GM21619 (cell line): ENCODE measurements around the gene MRPL12.
A peak's percentile ranks its signal among the peaks of the same experiment; 100 is the strongest.

Experiments
- ATAC-seq: cut with Tn5 transposase; IDR thresholded peaks from one replicate; pipeline ENCODE4 v1.9.1; 2021; ENCODE audit not compliant: unreplicated experiment

MRPL12 gene

DNA sequence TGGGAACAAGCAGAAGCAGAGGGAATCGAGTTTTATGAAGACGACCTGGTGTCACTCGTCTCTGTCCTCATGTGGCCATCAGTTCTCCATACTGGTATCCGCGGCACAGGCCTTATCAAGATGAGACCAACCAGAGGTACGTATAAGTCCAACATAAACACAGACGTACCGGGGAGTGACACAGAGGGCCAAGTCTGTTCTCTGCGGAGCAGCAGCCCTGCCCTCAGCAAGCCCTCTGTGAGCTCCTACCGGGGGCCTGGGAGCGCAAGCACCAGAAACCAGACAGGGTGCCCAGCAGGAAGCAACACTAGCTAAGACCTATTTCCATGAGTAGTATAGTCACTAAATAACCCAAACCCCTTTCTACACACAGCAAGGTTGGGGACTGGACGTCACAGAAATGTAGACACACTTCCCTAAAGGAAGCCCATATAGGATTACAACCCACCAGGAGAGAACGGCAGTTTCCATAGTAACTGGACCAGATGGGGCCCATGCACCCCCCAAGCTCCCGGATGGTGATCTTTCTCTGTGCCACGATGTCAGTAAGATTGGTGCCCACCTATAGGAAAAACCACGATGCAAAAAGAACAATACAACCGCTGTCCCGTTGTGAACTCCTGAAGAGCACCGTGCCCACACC lies 20.5 kb upstream of the MRPL12 start:
- ATAC-seq = peak; percentile 3

DNA sequence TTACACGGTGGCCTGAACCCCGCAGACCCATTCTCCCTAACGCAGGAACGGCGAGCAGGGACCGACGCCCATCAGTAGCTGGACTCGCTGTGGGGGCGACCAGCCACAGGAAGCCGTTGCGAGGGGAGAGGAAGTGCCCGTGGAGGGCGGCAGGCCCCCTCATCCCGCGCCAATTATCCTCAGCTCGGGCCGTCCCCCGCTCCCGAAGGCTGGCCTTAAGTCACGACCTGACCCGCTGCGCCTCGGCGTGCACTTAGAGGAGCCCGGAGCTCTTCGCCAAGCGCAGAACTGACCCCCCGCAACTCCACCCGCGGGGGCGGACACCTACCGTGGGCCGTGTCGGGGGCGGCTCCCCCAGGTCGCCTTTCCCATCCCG lies 20.0 kb upstream of the MRPL12 start:
- peak; percentile 2 for ATAC-seq

DNA sequence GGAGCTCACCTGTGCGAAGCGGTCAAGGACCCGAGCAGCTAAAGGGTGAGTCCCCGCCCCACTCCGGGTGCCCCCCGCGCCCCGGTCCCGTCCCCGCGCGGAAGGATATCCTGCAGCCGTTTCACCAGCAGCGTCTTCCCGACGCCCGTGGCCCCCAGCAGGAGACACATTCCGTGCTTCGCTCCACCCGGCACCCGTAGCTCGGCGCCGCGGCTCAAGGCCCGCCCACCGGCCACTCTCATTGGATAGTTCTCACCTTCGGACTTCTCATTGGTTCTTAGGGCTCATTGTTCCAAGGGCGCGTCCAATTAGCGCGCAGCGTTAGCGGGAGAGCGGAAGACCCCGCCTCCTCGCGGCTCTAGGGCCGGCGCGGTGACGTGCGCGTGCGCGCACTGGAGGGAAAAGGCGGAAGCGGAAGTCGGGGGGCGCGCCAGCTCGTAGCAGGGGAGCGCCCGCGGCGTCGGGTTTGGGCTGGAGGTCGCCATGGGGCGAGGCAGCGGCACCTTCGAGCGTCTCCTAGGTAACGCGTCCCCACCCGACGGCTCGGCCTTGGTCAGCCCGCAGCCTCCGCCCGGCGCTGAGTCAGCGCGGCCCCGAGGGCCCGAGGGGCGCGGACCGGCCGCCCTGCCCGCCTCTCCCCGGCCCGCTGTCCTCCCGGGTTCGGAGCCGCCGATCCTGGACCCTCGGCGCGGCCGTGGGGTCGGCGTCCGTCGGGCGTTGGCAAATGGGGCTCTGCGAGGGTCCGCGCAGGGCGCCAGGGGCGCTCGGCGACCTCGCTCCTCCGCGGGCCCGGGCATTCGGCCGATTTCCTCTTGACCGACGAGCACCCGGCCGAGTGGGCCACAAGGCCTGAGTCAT lies 19.4 kb upstream of the MRPL12 start, which contains the start of the genes ARL16 and HGS:
Gene ARL16 (minus strand): TSS at position 214 of the 858 bp plus-strand sequence. CDS start 44 bp downstream, at position 170.
Gene HGS (plus strand): TSS at position 428 of the 858 bp plus-strand sequence. CDS start 56 bp downstream, at position 484.
- peak; percentile 93 for ATAC-seq

DNA sequence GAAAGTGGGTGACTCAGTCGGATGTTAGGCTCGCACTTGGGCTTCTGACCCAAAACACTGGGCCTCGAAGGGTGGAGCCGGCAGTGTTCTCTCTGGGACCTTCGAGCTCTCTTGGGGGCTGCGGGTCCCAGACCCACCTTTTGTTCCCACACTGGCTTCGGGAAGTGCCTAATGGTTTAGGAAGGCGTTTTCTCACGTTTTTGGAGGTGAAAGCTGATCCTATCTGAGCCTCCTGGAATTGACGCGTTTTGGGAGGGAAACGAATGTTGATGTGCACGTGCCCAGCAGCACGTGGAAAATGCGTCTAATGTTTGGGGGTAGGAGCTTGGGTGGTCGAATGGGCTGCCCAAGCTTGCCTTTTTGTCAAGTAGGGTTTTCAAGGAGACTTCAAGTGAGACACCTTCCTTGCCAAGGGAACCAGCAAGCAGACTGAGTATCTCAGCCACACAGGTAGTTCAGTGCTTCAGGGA lies 18.7 kb upstream of the MRPL12 start:
- no peak for ATAC-seq

DNA sequence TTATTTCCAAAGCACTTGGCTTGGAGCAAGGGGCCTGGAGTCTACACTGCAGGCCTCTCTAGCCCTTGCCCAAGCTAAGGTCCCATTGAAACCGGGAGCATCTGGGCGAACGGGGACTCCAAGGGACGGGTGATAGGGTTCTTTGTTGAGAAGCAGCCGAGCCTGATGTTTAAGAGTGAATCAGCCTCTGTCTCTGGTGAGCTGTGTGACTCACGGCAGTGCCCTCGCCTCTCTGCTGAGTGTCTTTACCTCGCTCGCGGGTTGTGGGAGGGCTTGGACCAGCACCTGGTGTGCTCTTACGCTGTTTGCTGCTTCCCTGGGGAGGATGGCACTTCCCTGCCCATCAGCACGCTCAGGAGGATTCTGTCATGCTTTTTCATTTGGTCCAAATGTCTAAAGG lies 18.1 kb upstream of the MRPL12 start:
- no peak for ATAC-seq

DNA sequence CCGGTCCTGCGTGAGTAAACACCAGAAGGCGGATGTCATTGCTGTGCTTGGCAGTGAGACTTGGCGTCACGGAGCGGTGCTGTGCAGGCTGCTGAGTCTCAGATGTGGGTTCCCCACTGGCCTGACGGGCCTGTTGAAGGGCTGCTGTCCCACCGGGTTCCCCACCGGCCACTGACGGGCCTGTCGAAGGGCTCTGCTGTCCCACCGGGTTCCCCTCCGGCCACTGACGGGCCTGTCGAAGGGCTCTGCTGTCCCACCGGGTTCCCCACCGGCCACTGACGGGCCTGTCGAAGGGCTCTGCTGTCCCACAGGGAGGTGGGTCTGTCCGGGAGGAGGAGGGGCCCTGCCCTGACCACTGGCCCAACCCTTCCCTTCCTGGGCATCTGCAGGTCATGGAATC lies 16.6 kb upstream of the MRPL12 start:
- no peak for ATAC-seq

DNA sequence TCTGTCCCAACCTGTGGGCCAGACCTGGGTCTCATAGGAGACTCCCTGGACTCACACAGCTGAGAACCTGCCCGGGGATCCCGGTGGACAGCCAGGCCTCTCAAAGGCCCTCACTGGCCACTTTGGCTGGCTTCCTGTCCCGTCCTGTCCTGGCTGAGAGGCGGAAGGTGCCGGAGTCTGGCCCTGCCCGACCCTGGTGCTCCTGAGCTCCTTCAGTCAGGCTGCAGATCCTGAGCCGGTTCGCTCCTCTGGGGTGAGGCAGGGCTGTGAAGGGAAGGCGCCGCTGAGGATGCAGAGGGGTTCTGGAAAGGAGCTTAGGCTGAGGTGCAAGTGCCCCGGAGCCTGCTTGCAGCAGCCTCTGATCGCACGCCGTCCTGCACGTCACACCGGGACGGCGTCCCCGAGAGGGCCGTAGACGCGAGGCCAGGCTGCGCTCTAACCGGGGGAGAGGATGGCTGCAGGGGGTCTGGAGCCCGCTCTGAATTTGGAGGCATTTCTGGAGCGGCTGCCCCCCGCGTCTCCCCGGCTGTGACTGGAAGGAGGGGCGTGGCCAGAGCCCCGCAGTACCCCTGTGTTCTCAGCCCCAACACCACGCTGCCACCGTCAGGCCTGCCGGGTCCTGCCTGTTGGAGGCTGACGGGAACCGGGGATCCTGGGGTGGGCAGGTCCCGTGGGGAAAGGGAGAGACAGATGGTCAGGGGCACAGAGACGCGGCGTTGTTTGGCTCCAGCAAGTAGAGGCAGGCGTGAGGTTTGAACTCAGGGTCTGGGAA lies 15.2 kb upstream of the MRPL12 start:
- ATAC-seq = no peak

DNA sequence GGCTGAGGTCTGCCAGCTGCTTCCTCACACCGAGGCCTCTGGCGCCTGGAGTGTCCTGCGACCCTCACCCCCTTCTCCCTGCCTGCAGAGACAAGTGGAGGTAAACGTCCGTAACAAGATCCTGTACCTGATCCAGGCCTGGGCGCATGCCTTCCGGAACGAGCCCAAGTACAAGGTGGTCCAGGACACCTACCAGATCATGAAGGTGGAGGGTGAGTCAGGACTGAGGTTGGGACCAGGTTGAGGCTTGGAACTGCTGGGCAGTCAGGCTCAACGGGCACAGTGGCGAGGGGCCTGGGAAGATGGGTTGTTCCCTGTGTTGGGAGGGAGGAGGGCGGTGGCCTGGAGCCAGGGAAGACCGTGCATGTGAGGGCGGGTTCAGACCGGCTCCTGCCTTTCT lies 14.6 kb upstream of the MRPL12 start:
- no peak for ATAC-seq

DNA sequence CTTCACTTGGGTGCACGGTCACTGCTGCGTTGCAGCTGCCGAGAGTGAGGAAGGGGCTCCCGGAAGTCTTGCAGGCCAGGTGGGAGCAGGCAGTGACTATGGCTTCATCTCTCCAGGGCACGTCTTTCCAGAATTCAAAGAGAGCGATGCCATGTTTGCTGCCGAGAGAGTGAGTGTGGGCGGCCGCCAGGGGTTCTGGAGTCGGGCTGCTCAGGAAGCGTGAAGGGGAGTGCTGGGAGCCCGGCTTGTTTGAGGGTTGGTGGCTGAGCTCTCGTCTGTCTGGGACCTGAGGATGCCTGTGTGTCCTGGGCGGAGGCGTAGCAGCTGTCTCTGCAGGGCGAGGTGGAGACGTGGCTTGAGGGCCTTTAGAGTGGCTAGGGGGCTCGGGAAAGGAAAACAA lies 13.1 kb upstream of the MRPL12 start:
- no peak for ATAC-seq

DNA sequence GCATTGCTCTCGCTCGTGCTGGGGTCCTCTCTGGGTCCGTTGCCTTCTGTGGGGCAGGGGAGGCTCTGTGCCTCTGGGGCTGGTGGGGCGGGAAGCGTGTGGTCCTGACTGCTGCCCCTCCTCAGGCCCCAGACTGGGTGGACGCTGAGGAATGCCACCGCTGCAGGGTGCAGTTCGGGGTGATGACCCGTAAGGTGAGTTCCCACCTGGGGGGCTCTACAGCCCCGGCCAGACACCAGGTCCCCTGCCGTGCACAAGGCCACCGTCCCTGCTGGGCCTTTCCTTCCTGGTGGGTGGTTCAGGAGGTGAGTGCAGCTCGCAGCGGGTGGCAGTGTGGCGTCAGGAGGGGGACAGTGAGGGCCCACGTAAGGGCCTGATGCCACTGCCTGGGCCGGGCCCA lies 12.6 kb upstream of the MRPL12 start:
- ATAC-seq = no peak

DNA sequence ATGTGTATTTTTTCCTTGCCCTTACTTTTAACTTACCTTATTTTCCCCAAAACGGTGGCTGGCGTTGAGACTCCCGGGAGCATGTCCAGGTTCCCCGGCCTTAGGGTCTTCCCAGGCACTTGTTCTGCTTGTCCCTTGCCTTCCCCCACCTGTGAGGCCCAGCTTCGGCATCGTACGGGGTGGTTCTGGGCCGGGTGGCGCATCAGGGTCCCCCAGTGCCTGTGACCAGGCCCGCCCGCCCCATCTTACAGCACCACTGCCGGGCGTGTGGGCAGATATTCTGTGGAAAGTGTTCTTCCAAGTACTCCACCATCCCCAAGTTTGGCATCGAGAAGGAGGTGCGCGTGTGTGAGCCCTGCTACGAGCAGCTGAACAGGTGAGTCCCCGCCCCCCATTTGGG lies 12.0 kb upstream of the MRPL12 start:
- no peak for ATAC-seq

DNA sequence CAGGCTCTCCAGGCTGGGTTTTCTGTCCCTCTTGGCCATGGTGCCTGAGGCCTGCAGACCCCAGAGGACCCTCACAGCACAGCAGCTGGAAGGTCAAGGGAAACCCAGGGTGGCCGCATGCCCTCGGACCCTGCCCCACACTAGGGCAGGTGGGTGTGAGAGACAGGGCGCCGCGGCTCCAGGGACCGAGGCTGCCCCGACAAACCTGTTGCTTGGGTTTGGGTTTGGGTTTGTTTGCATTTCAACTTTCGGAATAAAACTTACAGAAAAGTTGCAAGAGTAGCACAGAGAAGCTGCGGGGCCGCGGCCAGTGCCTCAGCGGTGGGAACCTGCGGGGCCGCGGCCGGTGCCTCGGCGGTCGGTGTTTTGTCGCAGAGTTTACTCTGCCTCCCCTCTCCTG lies 11.6 kb upstream of the MRPL12 start:
- ATAC-seq = no peak

DNA sequence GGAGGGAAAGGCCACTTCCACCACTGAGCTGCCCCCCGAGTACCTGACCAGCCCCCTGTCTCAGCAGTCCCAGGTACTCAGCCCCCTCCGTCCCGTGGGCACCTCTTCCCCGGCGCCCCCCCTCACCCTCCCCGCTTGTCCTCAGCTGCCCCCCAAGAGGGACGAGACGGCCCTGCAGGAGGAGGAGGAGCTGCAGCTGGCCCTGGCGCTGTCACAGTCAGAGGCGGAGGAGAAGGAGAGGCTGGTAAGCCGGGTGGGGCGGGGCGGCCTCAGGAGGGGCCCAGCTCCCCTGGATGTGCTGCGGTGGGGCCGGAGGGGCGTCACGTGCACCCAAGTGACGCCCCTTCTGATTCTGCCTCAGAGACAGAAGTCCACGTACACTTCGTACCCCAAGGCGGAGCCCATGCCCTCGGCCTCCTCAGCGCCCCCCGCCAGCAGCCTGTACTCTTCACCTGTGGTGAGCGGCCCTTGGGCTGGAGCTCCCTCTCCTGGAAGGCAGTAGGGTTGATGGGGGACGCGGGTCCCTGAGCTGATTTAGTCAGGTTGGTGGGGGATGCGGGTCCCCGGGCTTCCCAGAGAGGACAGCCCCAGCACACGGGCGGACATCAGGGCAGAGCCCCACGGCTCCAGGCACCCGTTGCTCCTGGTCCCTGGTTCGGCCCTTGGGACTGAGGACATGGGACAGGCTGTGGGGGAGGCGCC lies 9.5 kb upstream of the MRPL12 start:
- ATAC-seq = no peak

DNA sequence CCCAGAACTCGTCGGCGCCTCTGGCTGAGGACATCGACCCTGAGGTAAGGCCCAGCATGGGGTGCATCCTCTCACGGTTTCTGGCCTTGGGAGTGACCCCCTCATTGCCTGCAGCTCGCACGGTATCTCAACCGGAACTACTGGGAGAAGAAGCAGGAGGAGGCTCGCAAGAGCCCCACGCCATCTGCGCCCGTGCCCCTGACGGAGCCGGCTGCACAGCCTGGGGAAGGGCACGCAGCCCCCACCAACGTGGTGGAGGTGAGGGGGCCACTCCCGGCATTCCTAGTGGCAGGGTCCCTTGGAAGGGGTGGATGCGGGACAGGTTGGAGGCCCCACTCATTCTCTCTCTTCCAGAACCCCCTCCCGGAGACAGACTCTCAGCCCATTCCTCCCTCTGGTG lies 8.4 kb upstream of the MRPL12 start:
- no peak for ATAC-seq

DNA sequence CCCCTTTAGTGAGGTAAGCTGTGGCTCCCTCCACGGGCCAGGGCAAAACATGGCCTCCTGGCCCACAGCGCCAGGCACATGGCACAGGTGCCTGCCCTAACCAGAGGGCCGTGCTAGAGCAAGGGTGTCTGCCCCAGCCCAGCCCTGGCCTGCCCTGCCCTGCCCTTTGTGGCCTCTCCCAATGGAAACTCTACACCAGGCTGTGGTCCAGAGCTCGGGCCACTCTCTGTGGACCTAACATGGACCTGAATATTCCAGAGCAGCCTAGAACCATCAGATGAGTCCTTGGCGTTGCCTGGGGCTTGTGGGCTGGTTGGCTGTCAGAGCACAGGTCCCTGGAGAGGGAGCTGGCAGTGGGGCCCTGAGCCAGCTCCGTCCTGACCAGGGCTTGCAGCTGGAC lies 8.0 kb upstream of the MRPL12 start:
- no peak for ATAC-seq

DNA sequence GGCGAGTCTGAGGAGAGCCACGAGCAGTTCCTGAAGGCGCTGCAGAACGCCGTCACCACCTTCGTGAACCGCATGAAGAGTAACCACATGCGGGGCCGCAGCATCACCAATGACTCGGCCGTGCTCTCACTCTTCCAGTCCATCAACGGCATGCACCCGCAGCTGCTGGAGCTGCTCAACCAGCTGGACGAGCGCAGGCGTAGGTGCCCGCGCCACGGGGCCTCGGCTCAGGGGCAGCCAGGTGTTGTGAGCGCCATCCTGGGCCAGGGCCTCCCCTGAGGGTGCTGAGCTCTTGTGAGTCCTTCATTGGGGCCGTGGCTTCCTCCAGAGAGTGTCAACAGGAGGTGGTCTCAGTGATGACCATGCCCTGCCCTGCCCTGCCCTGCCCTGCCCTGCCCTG lies 7.4 kb upstream of the MRPL12 start:
- no peak for ATAC-seq

DNA sequence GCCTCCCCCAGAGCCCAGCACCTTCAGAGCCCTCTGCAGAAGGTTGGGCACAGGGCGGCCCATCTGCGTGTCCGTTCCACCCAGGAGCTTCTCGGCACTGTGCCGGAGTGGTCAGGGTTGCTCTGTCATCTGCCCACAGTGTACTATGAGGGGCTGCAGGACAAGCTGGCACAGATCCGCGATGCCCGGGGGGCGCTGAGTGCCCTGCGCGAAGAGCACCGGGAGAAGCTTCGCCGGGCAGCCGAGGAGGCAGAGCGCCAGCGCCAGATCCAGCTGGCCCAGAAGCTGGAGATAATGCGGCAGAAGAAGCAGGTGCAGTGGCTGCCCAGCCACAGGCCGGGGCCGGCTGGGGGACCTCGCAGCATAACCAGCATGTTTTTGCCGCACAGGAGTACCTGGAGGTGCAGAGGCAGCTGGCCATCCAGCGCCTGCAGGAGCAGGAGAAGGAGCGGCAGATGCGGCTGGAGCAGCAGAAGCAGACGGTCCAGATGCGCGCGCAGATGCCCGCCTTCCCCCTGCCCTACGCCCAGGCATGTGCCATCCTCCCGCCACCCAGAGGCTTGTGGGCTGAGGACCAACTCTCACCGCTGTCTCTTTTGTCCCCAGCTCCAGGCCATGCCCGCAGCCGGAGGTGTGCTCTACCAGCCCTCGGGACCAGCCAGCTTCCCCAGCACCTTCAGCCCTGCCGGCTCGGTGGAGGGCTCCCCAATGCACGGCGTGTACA lies 6.8 kb upstream of the MRPL12 start:
- ATAC-seq = no peak

DNA sequence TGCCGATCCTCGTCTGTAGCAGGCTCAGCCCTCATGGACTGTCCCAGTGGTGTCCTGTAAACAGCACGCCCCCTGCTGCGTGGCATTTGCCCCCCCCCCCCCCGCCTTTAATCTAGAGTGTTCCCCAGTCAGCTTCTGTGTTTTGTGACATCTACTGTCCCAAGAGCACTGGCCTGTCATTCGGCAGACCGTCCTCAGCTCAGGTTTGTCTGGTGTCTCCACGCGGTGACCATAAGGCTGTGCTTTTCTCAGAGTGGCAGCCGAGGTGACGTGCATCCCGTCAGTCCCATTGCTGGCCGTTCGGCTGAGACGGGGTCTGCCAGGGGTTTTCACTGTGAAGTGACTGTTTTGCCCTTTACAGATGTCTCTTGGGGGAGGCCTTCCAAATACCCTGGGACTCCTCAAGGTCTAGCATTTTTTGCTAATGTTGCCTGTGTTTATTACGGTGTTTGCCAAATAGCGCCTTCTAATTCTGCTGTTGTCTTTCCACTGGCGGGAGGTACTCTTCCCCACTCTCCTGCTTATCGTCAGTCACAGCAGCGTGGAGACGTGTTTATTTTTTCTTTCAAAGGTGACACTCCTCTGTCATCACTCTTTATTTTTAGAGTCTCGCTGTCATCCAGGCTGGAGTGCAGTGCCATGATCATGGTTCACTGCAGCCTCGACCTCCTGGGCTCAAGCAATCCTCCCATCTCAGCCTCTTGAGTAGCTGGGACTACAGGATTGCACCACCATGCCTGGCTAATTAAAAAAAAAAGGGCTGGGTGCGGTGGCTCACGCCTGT lies 5.7 kb upstream of the MRPL12 start:
- no peak for ATAC-seq
